Gastroesophageal sphincter (tissue), 3 donors: ENCODE measurements around the gene TTC33.

ENCODE experiments used
- EP300 ChIP-seq: sonication (generic); formaldehyde crosslinking; IDR thresholded peaks from one replicate; pipeline ENCODE4 v1.6.1; 2017; ENCODE audit warnings: antibody characterized with exemption, mild to moderate bottlenecking
- POLR2A ChIP-seq, 2 donors: fragments of 450-650 bp; IDR thresholded peaks; one replicate each; pipeline ENCODE4 v1.6.1; 2017; ENCODE audit warnings: antibody characterized with exemption in 2 of 2, mild to moderate bottlenecking in 2 of 2, moderate library complexity in 1 of 2
- TF ChIP-seq, protein P1 (sequence below), 4 experiments: fragments of 200-600 bp in 2 of 4; fragments of 450-650 bp in 2 of 4; sonication (generic) in 1 of 4; IDR thresholded peaks; one replicate each; pipeline ENCODE4 v1.5.1; 2017 to 2019; ENCODE audit warnings: antibody characterized with exemption in 4 of 4, mild to moderate bottlenecking in 2 of 4, moderate library complexity in 2 of 4

DNA sequence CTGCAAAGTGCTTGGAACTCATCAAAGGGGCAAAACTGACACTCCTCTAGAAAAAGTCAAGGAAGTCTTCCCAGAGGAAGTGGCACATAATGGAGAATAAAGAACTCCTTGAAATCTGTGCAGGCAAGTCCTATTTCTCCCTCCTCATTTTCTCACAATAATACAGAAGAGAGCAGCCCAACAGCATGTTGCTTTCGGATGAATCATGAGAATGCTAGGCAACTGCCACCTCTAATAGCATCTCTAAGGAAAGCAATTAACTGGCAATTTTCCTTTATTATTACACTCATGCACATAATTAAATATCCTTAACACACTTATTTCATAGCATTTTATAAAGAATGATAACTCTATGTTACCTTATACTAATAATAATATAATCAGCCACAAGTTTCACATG is 198.3 kb downstream of the TTC33 start:
- TF ChIP-seq POLR2A (IDR thresholded peaks at IDR 0.05), result no peak
- TF ChIP-seq, protein P1, sequence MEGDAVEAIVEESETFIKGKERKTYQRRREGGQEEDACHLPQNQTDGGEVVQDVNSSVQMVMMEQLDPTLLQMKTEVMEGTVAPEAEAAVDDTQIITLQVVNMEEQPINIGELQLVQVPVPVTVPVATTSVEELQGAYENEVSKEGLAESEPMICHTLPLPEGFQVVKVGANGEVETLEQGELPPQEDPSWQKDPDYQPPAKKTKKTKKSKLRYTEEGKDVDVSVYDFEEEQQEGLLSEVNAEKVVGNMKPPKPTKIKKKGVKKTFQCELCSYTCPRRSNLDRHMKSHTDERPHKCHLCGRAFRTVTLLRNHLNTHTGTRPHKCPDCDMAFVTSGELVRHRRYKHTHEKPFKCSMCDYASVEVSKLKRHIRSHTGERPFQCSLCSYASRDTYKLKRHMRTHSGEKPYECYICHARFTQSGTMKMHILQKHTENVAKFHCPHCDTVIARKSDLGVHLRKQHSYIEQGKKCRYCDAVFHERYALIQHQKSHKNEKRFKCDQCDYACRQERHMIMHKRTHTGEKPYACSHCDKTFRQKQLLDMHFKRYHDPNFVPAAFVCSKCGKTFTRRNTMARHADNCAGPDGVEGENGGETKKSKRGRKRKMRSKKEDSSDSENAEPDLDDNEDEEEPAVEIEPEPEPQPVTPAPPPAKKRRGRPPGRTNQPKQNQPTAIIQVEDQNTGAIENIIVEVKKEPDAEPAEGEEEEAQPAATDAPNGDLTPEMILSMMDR (IDR thresholded peaks at IDR 0.05), result no peak
- no peak for TF ChIP-seq EP300
